Measurements from ENCODE around the gene MAP3K5. TPM values are rescaled to one million over a fixed set of nuclear protein-coding genes. Genes with fewer than 3 reads are reported as not detected.

Gene MAP3K5
- total RNA-seq, 1 donor from 2014 or later, result 1.7 TPM

DNA sequence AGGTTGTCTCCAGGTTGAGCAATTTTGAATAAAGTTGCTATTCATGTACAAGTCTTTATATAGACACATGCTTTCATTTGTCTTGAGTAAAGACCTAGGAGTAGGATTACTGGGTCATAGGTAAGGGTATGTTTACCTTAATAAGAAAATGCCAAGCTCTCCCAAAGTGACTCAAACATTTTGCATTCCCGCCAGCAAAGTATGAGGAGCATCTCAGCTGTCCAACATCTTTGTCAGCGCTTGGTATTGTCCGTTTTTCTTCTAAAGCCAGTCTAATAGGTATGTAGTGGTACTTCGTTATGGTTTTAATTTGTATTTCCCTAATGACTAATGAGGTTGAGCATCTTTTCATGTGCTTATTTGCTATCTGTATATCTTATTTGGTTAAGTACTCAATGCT lies 67.2 kb downstream of the MAP3K5 start:
- Histone ChIP-seq H3K4me3 (ENCODE audit: insufficient read depth, low read depth, low read length) (no peak overlapping the region), H3K9me3 (ENCODE audit: insufficient read depth, low read depth, low read length) (no peaks in the 10 kb centered on the region), H4K20me1 (ENCODE audit: insufficient read depth, low read length) (no peaks in the 10 kb centered on the region), H3K79me2 (ENCODE audit: insufficient read depth, low read length) (no peaks in the 10 kb centered on the region), H2AFZ (ENCODE audit: low read depth, low read length) (no peak overlapping the region), H3K27ac (ENCODE audit: low read depth, low read length) (no peak overlapping the region), H3K4me2 (ENCODE audit: low read length) (no peak overlapping the region), H3K27me3 (ENCODE audit: insufficient read depth, low read length) (no peaks in the 10 kb centered on the region), H3K9ac (ENCODE audit: low read length) (no peak overlapping the region), H3K4me1 (ENCODE audit: insufficient read depth, low read length) (no peaks in the 10 kb centered on the region), H3K36me3 (ENCODE audit: insufficient read depth, low read length) (no peaks in the 10 kb centered on the region)
- Mint-ChIP-seq H3K4me3 (ENCODE audit: unreplicated experiment) (no peak overlapping the region), H3K4me1 (ENCODE audit: low read depth, unreplicated experiment) (peaks cover 7% of the 10 kb centered on the region), H3K9me3 (ENCODE audit: unreplicated experiment) (no peaks in the 10 kb centered on the region), H3K27me3 (ENCODE audit: low read depth, unreplicated experiment) (no peaks in the 10 kb centered on the region), H3K27ac (ENCODE audit: unreplicated experiment) (no peak overlapping the region), H3K36me3 (ENCODE audit: low read depth, unreplicated experiment) (no peaks in the 10 kb centered on the region)
- FAIRE-seq (no peak), DNase-seq (ENCODE audit: low read depth) (no peak)
- TF ChIP-seq, protein P1, sequence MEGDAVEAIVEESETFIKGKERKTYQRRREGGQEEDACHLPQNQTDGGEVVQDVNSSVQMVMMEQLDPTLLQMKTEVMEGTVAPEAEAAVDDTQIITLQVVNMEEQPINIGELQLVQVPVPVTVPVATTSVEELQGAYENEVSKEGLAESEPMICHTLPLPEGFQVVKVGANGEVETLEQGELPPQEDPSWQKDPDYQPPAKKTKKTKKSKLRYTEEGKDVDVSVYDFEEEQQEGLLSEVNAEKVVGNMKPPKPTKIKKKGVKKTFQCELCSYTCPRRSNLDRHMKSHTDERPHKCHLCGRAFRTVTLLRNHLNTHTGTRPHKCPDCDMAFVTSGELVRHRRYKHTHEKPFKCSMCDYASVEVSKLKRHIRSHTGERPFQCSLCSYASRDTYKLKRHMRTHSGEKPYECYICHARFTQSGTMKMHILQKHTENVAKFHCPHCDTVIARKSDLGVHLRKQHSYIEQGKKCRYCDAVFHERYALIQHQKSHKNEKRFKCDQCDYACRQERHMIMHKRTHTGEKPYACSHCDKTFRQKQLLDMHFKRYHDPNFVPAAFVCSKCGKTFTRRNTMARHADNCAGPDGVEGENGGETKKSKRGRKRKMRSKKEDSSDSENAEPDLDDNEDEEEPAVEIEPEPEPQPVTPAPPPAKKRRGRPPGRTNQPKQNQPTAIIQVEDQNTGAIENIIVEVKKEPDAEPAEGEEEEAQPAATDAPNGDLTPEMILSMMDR (IDR thresholded peaks at IDR 0.05; ENCODE audit: insufficient read depth, low read depth, low read length), result no peak
- TF ChIP-seq EZH2 (IDR thresholded peaks at IDR 0.05; ENCODE audit: insufficient read depth, low read length), result no peak

DNA sequence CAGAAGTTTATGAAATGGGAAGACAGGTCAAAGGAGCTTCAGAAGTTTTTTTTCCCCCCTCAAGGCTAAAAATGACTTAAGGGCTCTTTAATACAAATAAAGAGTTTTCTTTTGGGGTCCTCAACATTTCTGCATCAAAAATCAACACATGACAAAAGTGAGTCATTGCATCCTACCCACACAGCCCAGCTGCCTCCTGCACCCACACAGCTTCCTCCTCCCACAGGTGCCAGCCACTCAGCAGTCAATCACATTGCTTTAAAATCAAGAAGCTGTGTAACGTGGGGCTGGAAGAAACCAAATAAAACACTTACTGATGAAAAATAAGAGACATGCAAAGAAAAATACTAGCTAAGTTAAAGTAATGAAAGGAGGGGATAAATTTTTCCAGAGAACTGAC lies 68.5 kb downstream of the MAP3K5 start:
- H3K9ac ChIP-seq (ENCODE audit: low read length), result no peak overlapping the region
- TF ChIP-seq EZH2 (IDR thresholded peaks at IDR 0.05; ENCODE audit: insufficient read depth, low read length), result no peak
- TF ChIP-seq, protein P1 (IDR thresholded peaks at IDR 0.05; ENCODE audit: insufficient read depth, low read depth, low read length), result no peak
- no peaks in the 10 kb centered on the region for H3K4me1 ChIP-seq (ENCODE audit: insufficient read depth, low read length)
- FAIRE-seq (no peak), DNase-seq (ENCODE audit: low read depth) (no peak)
- no peak overlapping the region for H3K27ac ChIP-seq (ENCODE audit: low read depth, low read length)
- no peaks in the 10 kb centered on the region for H4K20me1 ChIP-seq (ENCODE audit: insufficient read depth, low read length)
- H3K27me3 ChIP-seq (ENCODE audit: insufficient read depth, low read length), result no peaks in the 10 kb centered on the region
- Mint-ChIP-seq H3K4me1 (ENCODE audit: low read depth, unreplicated experiment) (peaks cover 16% of the 10 kb centered on the region), H3K27ac (ENCODE audit: unreplicated experiment) (no peak overlapping the region), H3K36me3 (ENCODE audit: low read depth, unreplicated experiment) (no peaks in the 10 kb centered on the region), H3K27me3 (ENCODE audit: low read depth, unreplicated experiment) (no peaks in the 10 kb centered on the region), H3K9me3 (ENCODE audit: unreplicated experiment) (no peaks in the 10 kb centered on the region), H3K4me3 (ENCODE audit: unreplicated experiment) (no peak overlapping the region)
- no peak overlapping the region for H3K4me3 ChIP-seq (ENCODE audit: insufficient read depth, low read depth, low read length)
- no peaks in the 10 kb centered on the region for H3K79me2 ChIP-seq (ENCODE audit: insufficient read depth, low read length)
- no peaks in the 10 kb centered on the region for H3K9me3 ChIP-seq (ENCODE audit: insufficient read depth, low read depth, low read length)
- no peaks in the 10 kb centered on the region for H3K36me3 ChIP-seq (ENCODE audit: insufficient read depth, low read length)
- H3K4me2 ChIP-seq (ENCODE audit: low read length), result no peak overlapping the region
- H2AFZ ChIP-seq (ENCODE audit: low read depth, low read length), result no peak overlapping the region

DNA sequence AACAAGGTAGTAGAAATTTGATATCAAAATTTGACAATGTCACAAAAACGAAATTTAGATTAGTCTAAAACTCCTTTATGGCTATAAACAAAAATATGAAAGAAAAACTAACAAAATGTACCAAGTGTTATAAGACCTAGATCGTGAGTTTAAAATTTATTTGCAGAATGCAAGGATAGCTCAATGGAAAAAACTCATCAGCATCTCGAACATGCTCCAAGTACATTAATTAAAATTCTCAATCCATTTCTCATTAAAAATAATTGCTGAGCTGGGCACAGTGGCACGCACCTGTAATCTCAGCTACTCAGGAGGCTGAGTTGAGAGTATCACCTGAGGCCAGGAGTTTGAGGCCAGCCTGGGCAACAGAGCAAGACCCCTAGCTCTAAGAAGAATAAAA lies 70.8 kb downstream of the MAP3K5 start:
- H3K9ac ChIP-seq (ENCODE audit: low read length), result no peak overlapping the region
- no peaks in the 10 kb centered on the region for H3K36me3 ChIP-seq (ENCODE audit: insufficient read depth, low read length)
- H4K20me1 ChIP-seq (ENCODE audit: insufficient read depth, low read length), result no peaks in the 10 kb centered on the region
- Mint-ChIP-seq H3K27ac (ENCODE audit: unreplicated experiment) (no peak overlapping the region), H3K27me3 (ENCODE audit: low read depth, unreplicated experiment) (no peaks in the 10 kb centered on the region), H3K4me3 (ENCODE audit: unreplicated experiment) (no peak overlapping the region), H3K4me1 (ENCODE audit: low read depth, unreplicated experiment) (peaks cover 21% of the 10 kb centered on the region), H3K9me3 (ENCODE audit: unreplicated experiment) (no peaks in the 10 kb centered on the region), H3K36me3 (ENCODE audit: low read depth, unreplicated experiment) (no peaks in the 10 kb centered on the region)
- no peak for FAIRE-seq
- no peak for DNase-seq (ENCODE audit: low read depth)
- H3K4me3 ChIP-seq (ENCODE audit: insufficient read depth, low read depth, low read length), result no peak overlapping the region
- H2AFZ ChIP-seq (ENCODE audit: low read depth, low read length), result no peak overlapping the region
- H3K4me2 ChIP-seq (ENCODE audit: low read length), result no peak overlapping the region
- TF ChIP-seq, protein P1 (IDR thresholded peaks at IDR 0.05; ENCODE audit: insufficient read depth, low read depth, low read length), result no peak
- TF ChIP-seq EZH2 (IDR thresholded peaks at IDR 0.05; ENCODE audit: insufficient read depth, low read length), result no peak
- H3K27ac ChIP-seq (ENCODE audit: low read depth, low read length), result no peak overlapping the region
- no peaks in the 10 kb centered on the region for H3K27me3 ChIP-seq (ENCODE audit: insufficient read depth, low read length)
- no peaks in the 10 kb centered on the region for H3K9me3 ChIP-seq (ENCODE audit: insufficient read depth, low read depth, low read length)
- no peaks in the 10 kb centered on the region for H3K4me1 ChIP-seq (ENCODE audit: insufficient read depth, low read length)
- no peaks in the 10 kb centered on the region for H3K79me2 ChIP-seq (ENCODE audit: insufficient read depth, low read length)
